A673 (cell line): ENCODE data around the gene NOSTRIN. TPM values are rescaled to one million over a fixed set of nuclear protein-coding genes. Genes with fewer than 3 reads are reported as not detected.

Experiments used
- BruUV-seq: library from RNA; stranded (reverse); fragments of 400-500 nt; replicated peaks from 2 replicates; lab custom pipeline; 2021; lab: Mats Ljungman, UMichigan
- CTCF ChIA-PET: fragments of 300-600 bp; sonication (Branson Sonifier 250); formaldehyde crosslinking; loops from one replicate; lab custom pipeline; 2022; ENCODE audit warnings: antibody characterized with exemption; lab: Charles Lee
- POLR2A ChIA-PET: fragments of 300-600 bp; sonication (Branson Sonifier 250); formaldehyde crosslinking; loops from one replicate; lab custom pipeline; 2022; ENCODE audit warnings: antibody characterized with exemption; ENCODE audit not compliant: low non-redundant PET; lab: Charles Lee
- DNase-seq: peaks from one replicate; pipeline ENCODE4 v3.0.0-alpha.2; 2015; ENCODE audit warnings: low spot score
- H3K27ac ChIP-seq: fragments of 200-600 bp; sonication (generic); 2 replicates; pipeline ENCODE4 v1.5.1; 2016; ENCODE audit warnings: mixed run types, low read depth, mild to moderate bottlenecking, mixed read lengths, antibody characterized with exemption, low read length; ENCODE audit not compliant: poor library complexity, severe bottlenecking
- H3K27me3 ChIP-seq: fragments of 200-600 bp; sonication (generic); replicated peaks from 2 replicates; pipeline ENCODE4 v1.6.1; 2017; ENCODE audit warnings: mixed run types, low read depth, mild to moderate bottlenecking, mixed read lengths, antibody characterized with exemption, low read length; ENCODE audit not compliant: insufficient read depth, poor library complexity
- H3K36me3 ChIP-seq: fragments of 200-600 bp; sonication (generic); 2 replicates; pipeline ENCODE4 v1.6.1; 2016; ENCODE audit warnings: mixed run types, mild to moderate bottlenecking, mixed read lengths, antibody characterized with exemption, low read length; ENCODE audit not compliant: insufficient read depth, poor library complexity, severe bottlenecking
- H3K4me1 ChIP-seq: fragments of 200-600 bp; sonication (generic); 2 replicates; pipeline ENCODE4 v1.6.1; 2017; ENCODE audit warnings: mixed run types, mild to moderate bottlenecking, mixed read lengths, antibody characterized with exemption, low read length; ENCODE audit not compliant: insufficient read depth, poor library complexity, severe bottlenecking
- H3K4me3 ChIP-seq: fragments of 200-600 bp; sonication (generic); 2 replicates; pipeline ENCODE4 v1.5.1; 2016; ENCODE audit warnings: low read depth, mixed run types, mild to moderate bottlenecking, mixed read lengths, low read length; ENCODE audit not compliant: poor library complexity, severe bottlenecking
- H3K9me3 ChIP-seq: fragments of 200-600 bp; sonication (generic); 2 replicates; pipeline ENCODE4 v1.6.1; 2016; ENCODE audit warnings: mixed run types, low read depth, mild to moderate bottlenecking, mixed read lengths, antibody characterized with exemption, low read length; ENCODE audit not compliant: poor library complexity, severe bottlenecking
- CTCF ChIP-seq: fragments of 300-800, 200-600 bp; sonication (generic); conservative IDR thresholded peaks from 2 replicates; pipeline ENCODE4 v1.5.1; 2017; ENCODE audit warnings: low read depth, mild to moderate bottlenecking, antibody characterized with exemption, low read length, moderate library complexity, mixed read lengths
- EZH2 ChIP-seq: fragments of 200-600 bp; sonication (generic); IDR thresholded peaks from 2 replicates; pipeline ENCODE4 v1.6.1; 2017; ENCODE audit warnings: borderline replicate concordance, low read depth, mild to moderate bottlenecking, mixed read lengths, antibody characterized with exemption, low read length; ENCODE audit not compliant: poor library complexity, severe bottlenecking
- intact Hi-C: fragments of 100-400 bp; cut with micrococcal nuclease; formaldehyde crosslinking; loops from one replicate; pipeline ENCODE4 v1.10.0; 2022; ENCODE audit not compliant: unreplicated experiment
- total RNA-seq: library from RNA; stranded (reverse); gene quantifications from 2 replicates; pipeline ENCODE4 v1.2.3, GENCODE V29; 2021

The NOSTRIN gene
- total RNA-seq, 1 experiment from 2014 or later = not detected

DNA sequence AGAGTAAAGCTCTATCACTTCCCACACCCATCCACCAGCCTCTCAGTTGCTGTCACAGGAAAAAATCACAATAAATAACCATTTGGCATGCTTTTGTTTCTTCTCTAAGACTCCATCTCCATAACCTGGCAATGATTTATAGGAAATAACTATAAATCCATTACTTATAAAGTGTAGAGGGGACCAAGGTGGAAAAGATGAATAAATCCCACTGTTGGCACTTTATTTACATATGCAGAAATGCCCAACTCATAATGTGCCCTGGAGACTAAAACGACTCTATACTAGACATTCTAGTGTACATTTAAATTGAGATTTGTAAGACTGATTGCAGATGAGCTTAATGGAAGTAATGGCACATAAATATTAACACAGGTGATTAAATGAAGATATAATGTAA is 7.5 kb upstream of the NOSTRIN start:
- H3K9me3 ChIP-seq = no peaks in the 10 kb centered on the region
- TF ChIP-seq CTCF (no peak), EZH2 (no peak)
- no TSS peak for BruUV-seq
- CTCF ChIA-PET = no interaction called here
- no peak overlapping the region for H3K27ac ChIP-seq
- no peaks in the 10 kb centered on the region for H3K36me3 ChIP-seq
- peaks cover 16% of the 10 kb centered on the region for H3K4me1 ChIP-seq
- H3K27me3 ChIP-seq = no peaks in the 10 kb centered on the region
- POLR2A ChIA-PET = no interaction called here
- intact Hi-C loops = no loop called here
- H3K4me3 ChIP-seq = no peak overlapping the region
- no peak for DNase-seq

DNA sequence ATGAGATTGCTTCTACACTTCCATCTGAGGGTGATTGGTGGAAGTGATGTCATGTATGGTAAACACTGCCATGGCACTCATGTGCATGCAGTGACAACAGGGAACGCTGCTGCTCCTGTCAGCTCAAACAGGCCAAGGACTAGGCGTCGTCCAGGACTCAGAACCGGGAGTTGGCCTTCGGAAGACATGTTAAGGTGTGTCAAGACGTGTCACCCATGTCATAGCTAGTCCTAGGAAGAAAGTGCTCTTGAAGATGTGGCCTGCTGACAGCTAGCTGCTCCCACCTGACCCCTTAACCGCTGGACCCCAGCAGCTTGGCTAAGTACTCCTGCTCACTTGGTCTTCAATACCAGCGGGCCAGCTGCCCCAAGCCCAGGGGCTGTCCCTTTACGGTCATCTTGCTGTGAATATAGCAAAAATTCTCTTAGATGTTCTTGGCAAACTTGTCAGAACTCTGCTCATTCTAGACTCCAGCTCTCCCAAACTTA is 6.3 kb upstream of the NOSTRIN start:
- no peak for DNase-seq
- intact Hi-C loops = no loop called here
- no peak overlapping the region for H3K4me3 ChIP-seq
- no peaks in the 10 kb centered on the region for H3K27me3 ChIP-seq
- TF ChIP-seq EZH2 (no peak), CTCF (no peak)
- ChIA-PET CTCF (no interaction called here), POLR2A (no interaction called here)
- no peaks in the 10 kb centered on the region for H3K36me3 ChIP-seq
- no peaks in the 10 kb centered on the region for H3K9me3 ChIP-seq
- peaks cover 16% of the 10 kb centered on the region for H3K4me1 ChIP-seq
- no TSS peak for BruUV-seq
- no peak overlapping the region for H3K27ac ChIP-seq

- CTCF ChIA-PET = no interaction called here
- POLR2A ChIA-PET = no interaction called here
- no peaks in the 10 kb centered on the region for H3K9me3 ChIP-seq
- H3K27ac ChIP-seq = no peak overlapping the region
- no peaks in the 10 kb centered on the region for H3K36me3 ChIP-seq
- H3K4me3 ChIP-seq = no peak overlapping the region
- TF ChIP-seq CTCF (no peak), EZH2 (no peak)
- DNase-seq = peak; percentile 52
- intact Hi-C loops = no loop called here
- no TSS peak for BruUV-seq
- H3K4me1 ChIP-seq = peaks cover 16% of the 10 kb centered on the region
- no peaks in the 10 kb centered on the region for H3K27me3 ChIP-seq
These were observed 5.7 kb upstream of the NOSTRIN start for GRCh38 chr2:168796583-168797285.
